Measurements from ENCODE around the gene PTGER4. TPM values are rescaled to one million over a fixed set of nuclear protein-coding genes. Genes with fewer than 3 reads are reported as not detected.

PTGER4 gene
- total RNA-seq, 1 experiment from 2014 or later, result 4.8 TPM

Small RNAs within 50 kb of the gene (small RNA-seq; reads per million reads assigned to genes)
- gene RF00092, result not detected

Other genes with a start within 250 kb of the PTGER4 start
- gene TTC33, start 76.0 kb downstream of the PTGER4 start, total RNA-seq (2014; rRNA removed; shearing (Covaris generic)), result 5.8 and 8.4 TPM in 2 replicates
- gene PRKAA1, start 118.5 kb downstream of the PTGER4 start, total RNA-seq (2014; rRNA removed; shearing (Covaris generic)), result 58.3 and 63.8 TPM in 2 replicates
- 2,054 and 2,634 TPM in 2 replicates for gene RPL37, start 155.3 kb downstream of the PTGER4 start, total RNA-seq (2014; rRNA removed; shearing (Covaris generic))
- gene CARD6, start 161.5 kb downstream of the PTGER4 start, total RNA-seq (2014; rRNA removed; shearing (Covaris generic)), result 2.1 and 2.3 TPM in 2 replicates
- not detected in 2 replicates for gene C7, start 229.6 kb downstream of the PTGER4 start, total RNA-seq (2014; rRNA removed; shearing (Covaris generic))